ENCODE measurements around the gene WHAMM.
"Not testable (repeated sequence)": the region's sequence is repeated elsewhere in the genome, so short reads cannot be mapped to it uniquely, and the experiment has no call there.

WHAMM gene

GRCh38 chr15:82803793-82804574 lies 5.4 kb upstream of the WHAMM start:
- DNase-seq = no peak

- no peak for DNase-seq
Measured at GRCh38 chr15:82804575-82804949, 4.9 kb upstream of the WHAMM start.

GRCh38 chr15:82805994-82806406 lies 3.4 kb upstream of the WHAMM start, which contains the start of gene FSD2:
TSS of gene FSD2 (minus strand) at chr15:82806069. CDS start at chr15:82787390, 18,679 bp downstream.
- DNase-seq = no peak

GRCh38 chr15:82807920-82808633 lies 1.4 kb upstream of the WHAMM start:
- DNase-seq = no peak

- no peak for DNase-seq
Measured at GRCh38 chr15:82808634-82809041, 790 bp upstream of the WHAMM start.

- no peak for DNase-seq
Measured at GRCh38 chr15:82810061-82810889, 847 bp downstream of the WHAMM start.

GRCh38 chr15:82810890-82811426 lies 1.5 kb downstream of the WHAMM start:
- DNase-seq = no peak

GRCh38 chr15:82812994-82813393 lies 3.6 kb downstream of the WHAMM start:
- no peak for DNase-seq

- no peak for DNase-seq
Measured at GRCh38 chr15:82820128-82820527, 10.7 kb downstream of the WHAMM start.

- DNase-seq = not testable (repeated sequence)
Measured at GRCh38 chr15:82821396-82821795, 12.0 kb downstream of the WHAMM start.

GRCh38 chr15:82821851-82822250 lies 12.4 kb downstream of the WHAMM start:
- not testable (repeated sequence) for DNase-seq

- DNase-seq = no peak
Measured at GRCh38 chr15:82823049-82823448, 13.6 kb downstream of the WHAMM start.

- DNase-seq = no peak
Measured at GRCh38 chr15:82828075-82828474, 18.6 kb downstream of the WHAMM start.

GRCh38 chr15:82829234-82829633 lies 19.8 kb downstream of the WHAMM start:
- no peak for DNase-seq

- DNase-seq = no peak
Measured at GRCh38 chr15:82830427-82831173, 21.2 kb downstream of the WHAMM start.

- no peak for DNase-seq
Measured at GRCh38 chr15:82831894-82832600, 22.6 kb downstream of the WHAMM start.

GRCh38 chr15:82832601-82833361 lies 23.4 kb downstream of the WHAMM start:
- DNase-seq = no peak

GRCh38 chr15:82833362-82833682 lies 23.9 kb downstream of the WHAMM start:
- DNase-seq = no peak

- no peak for DNase-seq
Measured at GRCh38 chr15:82835391-82835917, 26.0 kb downstream of the WHAMM start.

- no peak for DNase-seq
Measured at GRCh38 chr15:82838096-82838735, 28.8 kb downstream of the WHAMM start.

All from activated CD4-positive, CD25-positive, alpha-beta regulatory T cell treated with anti-CD3 and anti-CD28 coated beads, Interleukin-2, amount 50 U/mL, for 72 hours (primary cell).